Suppressor macrophage treated with lipopolysaccharide for 4 hours (primary cell): ENCODE results near the gene HHIPL1.

Experiments
- DNase-seq: peaks from one replicate; pipeline ENCODE4 v3.0.0-alpha.2; 2020

HHIPL1 gene

DNA sequence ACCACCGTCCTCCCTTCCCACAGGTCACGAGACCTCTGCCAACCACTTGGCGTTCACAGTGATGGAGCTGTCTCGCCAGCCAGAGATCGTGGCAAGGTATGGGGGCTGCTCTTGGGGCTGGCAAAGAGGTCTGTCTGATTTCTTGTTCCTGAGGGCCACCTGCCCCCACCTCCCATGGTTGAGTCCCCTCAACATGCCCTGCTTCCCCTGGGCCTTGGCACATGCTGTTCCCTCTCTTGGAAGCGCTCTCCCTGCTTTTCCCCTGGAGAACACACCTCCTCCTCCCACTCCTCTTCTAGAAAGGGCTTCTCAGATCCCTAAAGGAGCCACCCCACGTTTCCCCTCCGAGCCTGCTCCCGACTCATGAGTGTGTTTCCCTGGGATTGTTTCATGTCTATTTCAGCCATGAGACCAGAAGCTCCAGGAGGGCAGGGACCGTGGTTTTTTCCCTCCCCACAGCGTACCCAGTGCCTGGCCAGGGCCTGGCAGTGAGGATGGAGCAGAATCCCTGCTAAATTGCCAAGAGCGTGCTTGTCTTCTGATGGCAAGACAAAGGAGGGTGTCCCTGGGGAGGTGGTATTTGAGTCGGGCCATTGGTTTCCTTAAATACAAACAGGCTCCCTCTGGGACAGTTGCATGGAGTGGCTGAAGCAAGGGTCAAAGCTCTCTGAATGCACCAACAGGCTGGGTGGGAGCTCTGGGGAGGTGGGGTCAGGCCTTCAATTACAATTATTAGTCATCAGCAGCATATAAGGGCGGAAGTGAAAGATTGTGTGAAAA, 73.3 kb downstream of the HHIPL1 start:
- no peak for DNase-seq

DNA sequence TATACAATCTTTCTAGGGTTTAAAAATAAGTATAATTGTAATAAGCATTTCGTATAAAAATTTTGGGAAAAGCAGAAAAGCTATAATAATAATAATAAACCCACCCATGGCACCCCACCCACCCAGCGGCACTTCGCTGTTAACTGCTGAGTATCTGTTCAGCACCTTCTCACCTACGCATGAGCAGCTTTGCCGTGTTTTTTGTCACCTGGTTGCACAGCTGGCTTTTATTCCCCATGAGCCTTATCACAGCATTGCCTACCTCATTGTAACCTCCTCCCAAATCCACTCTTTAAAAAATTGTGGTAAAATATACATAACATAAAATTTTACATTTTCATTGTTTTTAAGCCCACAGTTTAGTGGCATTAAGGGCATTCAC, 73.9 kb downstream of the HHIPL1 start:
- no peak for DNase-seq

DNA sequence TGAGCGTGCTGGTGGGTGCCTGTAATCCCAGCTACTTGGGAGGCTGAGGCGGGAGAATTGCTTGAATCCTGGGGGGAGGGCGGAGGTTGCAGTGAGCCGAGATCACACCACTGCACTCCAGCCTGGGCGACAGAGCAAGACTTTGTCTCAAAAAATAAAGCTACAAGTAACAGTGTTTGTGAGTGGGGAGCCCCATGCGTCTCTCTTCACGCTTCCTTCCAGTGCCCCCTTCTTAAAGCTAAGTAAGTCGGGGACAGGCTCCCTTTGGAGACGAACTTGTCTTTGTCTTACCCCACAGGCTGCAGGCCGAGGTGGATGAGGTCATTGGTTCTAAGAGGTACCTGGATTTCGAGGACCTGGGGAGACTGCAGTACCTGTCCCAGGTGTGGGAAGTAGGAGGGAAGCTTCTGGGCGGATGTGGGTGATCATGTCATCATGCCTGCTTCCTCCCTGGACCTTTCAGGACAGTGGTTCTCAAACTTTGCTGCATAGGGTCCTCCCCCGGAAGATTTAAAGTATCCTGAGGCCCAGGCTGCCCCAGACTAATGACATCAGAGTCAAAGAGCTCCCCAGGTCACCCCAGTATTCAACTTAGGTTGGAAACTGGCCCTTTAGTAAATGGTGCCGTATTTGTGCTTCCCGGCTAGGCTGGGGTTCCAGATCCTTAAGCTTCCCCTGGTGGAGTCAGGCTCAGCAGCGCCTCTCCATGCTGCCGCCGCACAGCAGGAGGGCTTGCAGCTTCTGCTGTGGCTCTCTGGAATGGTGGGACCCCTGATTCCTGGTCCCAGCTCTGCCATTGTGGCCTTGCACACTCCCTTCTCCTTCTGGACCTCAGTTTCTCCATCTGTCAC, 76.2 kb downstream of the HHIPL1 start:
- DNase-seq, result no peak

DNA sequence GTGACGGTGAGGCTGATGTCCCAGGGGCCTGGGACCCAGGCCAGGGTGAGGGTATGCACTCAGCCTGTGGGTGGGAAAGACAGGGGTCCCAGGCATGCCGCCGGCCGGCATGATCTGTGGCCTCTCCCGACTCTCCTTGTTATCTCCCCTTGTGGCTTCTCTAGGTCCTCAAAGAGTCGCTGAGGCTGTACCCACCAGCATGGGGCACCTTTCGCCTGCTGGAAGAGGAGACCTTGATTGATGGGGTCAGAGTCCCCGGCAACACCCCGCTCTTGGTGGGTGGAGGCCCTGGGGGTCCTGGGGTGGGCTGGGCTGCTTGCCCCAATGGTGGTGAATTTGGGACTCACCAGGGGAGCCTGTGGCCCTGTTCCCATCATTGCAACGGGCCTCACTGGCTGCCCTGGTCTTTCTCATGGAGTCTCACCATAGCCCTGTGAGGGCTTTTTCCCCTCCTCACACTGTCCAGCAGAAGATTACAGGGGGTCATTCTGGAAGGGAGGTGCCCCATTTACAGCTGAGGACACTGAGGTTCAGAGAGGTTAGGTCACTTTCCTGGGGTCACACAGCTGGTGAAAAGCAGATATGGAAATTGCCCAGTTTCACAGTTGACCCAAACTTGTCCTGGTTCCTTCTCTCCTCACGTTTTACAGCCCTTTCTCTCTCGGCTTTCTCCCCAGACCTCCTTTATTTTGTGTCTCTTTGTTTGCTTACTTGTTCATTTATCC, 77.0 kb downstream of the HHIPL1 start:
- no peak for DNase-seq

DNA sequence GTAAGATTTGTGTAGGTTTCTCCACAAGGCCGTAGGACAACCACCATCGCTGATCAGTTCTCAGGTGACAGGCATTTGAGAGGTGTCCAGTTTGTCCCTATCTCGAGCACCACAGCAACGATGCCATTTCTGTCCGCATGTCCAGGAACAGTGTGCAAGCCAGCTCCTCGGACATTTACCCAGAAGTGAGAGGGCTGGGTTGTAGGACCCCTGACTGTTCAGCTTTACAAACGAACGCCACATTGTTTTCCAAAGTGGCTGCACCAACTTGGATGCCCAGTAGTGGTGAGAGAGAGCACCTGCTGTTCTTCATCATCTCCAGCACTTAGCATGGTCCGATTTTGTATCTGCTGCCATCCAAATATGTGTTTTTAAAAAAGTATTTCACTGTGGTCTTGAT, 77.8 kb downstream of the HHIPL1 start:
- no peak for DNase-seq

DNA sequence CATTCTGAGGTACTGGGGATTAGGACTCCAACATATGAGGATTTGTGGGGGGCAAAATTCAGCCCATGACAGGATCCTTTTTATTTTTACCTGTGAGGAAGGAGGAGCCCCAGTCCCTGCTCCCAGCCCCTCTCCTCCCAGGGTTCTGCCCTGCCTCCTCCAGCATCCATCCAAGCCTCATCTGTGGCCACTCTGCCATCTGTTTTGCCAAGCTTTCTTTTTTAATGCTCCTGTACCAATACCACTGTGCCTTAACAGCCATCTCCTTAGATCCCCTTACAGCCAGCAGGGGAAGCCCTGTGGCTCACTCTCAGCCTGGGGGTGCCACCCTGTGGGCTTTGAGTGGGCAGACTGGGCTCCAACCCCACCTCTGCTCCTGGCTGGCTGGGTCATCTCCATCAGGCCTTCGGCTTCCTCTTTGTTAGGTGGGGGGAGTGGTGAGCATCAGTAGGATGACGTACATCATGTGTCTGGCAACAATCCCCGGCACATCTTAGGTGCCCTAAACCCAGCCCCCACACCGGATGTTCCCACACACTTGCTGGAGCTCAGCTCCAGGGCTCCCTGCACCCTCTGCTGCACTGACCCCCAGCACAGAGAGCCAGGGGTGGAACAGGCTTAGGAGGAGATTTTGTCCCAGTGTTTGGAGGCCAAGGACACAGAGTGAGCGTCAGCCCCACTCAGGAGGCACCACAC, 79.4 kb downstream of the HHIPL1 start:
- no peak for DNase-seq

DNA sequence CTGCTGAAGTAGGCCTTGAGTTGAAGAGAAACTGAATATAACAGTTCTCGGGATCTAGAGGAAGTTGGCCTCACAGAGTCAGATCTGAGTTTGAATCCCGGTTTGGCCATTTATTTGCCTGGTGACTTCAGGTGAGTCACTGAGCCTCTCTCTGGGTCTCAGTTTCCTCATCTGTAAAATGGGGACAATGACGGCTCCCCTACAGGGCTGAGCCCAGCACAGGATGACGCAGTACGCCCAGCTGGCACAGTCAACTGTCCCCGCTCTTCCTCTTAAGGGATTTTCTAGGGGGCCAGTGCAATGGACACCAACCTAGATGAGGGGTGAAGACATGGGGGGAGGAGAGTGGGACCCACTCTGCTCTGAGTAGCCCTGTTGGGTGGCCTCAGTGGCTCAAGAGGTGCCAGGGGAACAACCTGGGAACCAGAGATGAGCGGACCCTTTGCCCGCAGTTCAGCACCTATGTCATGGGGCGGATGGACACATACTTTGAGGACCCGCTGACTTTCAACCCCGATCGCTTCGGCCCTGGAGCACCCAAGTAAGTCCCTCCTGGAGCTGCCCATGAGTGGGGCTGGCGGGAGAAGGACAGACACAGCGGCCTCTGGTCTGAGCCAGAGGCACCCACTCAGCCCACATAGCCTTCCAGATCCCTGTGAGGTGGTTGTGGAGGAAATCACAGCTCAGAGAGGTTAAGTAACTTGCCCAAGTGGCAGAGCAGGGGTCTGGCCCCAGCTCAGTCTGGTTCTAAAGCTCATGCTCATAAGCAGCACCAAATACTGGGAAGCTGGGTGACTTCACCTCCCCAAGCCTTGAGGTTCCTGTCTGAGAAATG, 80.2 kb downstream of the HHIPL1 start:
- no peak for DNase-seq

DNA sequence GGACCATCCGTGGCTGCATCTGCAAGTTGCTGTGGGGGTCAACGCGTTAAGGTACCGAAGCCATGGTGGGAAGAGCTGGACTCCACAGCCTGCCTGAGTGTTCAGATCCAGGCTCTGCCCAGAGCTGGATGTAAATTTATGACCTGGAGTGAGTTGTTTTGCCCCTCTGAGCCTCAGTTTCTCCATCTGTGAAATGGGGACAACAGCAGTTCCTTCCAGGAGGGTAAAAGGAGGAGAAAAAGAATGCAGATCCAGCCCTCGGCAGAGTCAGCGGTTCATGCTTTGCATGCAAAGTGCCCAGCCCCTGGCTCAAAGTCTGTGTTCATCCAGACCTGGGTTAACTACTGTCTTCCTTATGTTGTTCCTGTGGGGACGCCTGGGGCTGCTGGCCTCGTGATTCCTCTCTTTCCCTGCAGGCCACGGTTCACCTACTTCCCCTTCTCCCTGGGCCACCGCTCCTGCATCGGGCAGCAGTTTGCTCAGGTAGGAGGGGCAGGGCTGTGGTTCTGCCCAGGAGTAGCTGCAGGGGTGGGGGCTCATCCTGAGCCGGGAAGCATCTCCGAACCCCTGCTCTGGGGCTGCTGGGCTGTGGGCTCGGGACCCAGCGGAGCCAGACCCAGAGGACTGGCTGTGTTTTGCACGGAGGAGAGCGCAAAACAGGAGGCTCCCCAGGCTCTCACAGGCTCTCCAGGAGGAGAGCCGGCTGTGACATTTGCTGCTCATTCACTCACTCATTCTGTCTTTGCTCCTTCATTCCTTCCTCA, 81.0 kb downstream of the HHIPL1 start:
- no peak for DNase-seq

DNA sequence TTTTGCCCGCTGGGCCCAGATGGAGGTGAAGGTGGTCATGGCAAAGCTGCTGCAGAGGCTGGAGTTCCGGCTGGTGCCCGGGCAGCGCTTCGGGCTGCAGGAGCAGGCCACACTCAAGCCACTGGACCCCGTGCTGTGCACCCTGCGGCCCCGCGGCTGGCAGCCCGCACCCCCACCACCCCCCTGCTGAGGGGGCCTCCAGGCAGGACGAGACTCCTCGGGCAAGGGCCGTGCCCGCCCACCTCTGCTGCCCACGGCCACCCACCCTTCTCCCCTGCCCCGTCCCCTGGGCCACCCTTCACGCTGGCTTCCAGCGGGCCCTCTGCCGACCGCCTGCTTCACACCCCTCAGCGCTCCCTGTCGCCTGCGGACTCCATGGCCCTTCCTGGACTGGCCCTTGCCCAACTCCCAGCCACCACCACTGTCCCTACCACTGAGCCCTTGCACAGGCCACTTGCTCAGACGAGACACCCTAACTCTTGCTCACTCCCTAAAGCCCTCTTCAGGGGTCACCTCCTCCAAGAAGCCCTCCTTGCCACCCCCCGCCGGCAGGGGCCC, 81.7 kb downstream of the HHIPL1 start:
- DNase-seq, result no peak

DNA sequence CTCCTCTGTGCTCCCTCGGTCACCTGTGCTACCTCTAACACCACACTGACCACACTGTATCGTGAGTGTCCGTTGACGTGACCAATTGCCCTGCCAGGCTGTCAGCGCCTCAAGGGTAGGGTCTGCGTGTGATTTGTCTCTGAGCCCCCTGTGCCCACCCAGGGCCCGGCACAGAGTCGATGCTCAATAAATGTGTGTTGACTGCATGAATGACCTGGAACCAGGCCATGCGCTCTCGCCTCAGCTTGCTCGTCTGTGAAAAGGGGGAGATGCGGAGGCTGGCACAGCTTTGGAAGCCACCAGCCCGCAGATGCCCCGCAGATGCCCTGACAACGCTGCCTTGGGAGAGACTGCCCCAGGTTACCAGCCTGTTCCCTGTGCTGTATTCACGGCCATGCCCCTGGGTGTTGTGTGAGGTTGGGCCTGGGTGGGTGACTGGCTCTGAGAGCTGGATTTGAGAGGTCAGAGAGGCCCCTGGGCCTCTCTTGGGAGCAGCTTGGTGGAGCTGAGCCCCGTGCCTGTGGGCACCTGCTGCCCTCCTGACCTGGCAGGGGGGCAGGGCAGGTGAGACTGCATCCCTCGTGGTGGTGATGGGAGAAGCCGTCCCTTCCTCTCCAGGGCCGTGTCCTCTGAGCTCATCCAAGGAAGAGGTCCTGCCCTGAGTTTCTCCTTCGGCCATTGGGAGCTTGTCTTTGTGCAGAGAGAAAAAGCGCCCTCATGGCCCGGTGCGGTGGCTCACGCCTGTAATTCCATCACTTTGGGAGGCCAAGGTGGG, 82.4 kb downstream of the HHIPL1 start:
- DNase-seq, result no peak

DNA sequence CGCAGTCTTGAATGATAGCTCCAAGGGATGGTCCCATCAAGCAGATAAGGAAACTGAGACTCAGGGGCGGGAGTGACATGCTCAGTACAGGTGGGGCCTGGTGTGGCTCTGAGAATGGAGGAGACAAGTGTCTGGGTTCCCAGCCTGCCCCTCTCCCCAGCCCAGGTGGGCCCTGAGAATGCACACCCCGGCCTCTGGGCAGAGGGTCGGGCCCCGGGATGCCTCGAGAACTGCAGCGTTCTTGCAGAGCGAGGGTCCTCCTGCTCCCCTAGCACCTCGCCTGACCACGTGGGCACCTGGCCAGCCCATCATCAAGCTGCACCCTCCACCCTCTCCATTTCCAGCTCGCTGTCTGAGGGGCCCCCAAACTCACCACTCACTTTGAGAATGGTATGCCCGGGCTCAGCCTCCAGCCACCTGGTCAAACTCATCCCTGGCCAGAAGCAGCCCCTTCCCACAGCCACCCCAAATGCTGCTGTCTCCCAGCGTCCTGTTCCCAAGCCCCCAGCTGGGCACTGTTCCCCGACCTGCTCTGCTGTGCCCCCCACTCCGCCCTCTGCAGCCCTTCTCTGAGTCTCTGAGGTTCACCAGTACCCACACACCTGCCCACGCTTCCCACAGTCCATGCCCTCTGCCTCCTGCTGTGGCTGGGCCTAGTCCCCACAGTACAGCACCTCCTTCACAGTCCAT, 83.4 kb downstream of the HHIPL1 start:
- DNase-seq, result no peak

DNA sequence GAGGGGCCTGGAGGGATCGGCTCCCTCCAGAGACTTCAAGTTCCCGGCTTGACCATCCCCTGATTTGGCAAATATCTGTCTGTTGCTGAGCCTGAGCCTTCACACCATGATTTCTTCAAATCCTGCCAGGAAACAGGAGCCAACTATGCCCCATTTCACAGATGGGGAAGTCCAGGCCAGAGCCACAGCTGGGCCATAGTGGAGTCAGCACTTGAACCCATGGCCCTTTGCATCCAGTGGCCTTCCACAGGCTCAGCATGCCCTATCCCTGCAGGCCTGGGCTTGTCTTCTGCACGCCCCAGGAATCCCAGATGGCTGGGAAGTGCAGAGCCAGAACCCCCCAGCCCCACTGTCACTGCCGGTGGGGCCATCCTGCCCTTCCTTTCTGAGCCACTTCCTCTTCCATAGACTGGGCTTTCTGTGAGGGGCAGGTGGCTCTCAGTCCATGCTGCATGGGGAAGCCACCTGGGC, 84.1 kb downstream of the HHIPL1 start:
- DNase-seq, result no peak
